DND-41 (cell line): Measurements from ENCODE around the gene LAMA2.

Experiments
- EZH2 ChIP-seq: IDR thresholded peaks from 3 replicates; pipeline ENCODE4 v1.6.1; 2012; ENCODE audit warnings: borderline replicate concordance, low read depth, mild to moderate bottlenecking, moderate library complexity, low read length, inconsistent platforms; ENCODE audit not compliant: severe bottlenecking
- TF ChIP-seq, protein P1 (sequence below): IDR thresholded peaks from 2 replicates; pipeline ENCODE4 v1.5.1; 2012; ENCODE audit warnings: borderline replicate concordance, low read length, moderate library complexity, mild to moderate bottlenecking; ENCODE audit not compliant: poor library complexity, severe bottlenecking; ENCODE audit errors: extremely low read depth

DNA sequence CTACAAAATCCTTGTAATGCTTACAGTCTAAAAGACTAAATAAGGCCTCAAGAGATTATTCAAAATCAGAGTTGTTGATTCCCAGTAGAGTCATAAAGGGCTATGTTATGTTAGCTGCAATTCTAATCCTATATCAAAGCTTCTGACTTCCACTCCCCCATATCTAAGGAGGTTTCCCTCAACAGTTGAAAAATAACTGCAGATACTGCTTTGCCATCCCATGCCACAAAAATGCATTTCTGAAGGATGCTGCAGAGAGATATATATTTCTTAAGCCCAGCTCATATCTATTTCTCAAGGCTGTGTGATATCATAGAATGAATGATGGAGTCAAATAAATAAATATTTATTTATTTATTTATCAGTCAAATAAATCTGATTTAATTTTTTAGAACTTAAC, 332.3 kb downstream of the LAMA2 start:
- TF ChIP-seq, protein P1, sequence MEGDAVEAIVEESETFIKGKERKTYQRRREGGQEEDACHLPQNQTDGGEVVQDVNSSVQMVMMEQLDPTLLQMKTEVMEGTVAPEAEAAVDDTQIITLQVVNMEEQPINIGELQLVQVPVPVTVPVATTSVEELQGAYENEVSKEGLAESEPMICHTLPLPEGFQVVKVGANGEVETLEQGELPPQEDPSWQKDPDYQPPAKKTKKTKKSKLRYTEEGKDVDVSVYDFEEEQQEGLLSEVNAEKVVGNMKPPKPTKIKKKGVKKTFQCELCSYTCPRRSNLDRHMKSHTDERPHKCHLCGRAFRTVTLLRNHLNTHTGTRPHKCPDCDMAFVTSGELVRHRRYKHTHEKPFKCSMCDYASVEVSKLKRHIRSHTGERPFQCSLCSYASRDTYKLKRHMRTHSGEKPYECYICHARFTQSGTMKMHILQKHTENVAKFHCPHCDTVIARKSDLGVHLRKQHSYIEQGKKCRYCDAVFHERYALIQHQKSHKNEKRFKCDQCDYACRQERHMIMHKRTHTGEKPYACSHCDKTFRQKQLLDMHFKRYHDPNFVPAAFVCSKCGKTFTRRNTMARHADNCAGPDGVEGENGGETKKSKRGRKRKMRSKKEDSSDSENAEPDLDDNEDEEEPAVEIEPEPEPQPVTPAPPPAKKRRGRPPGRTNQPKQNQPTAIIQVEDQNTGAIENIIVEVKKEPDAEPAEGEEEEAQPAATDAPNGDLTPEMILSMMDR: no peak
- TF ChIP-seq EZH2: no peak
